Subcutaneous adipose tissue (tissue), 4 donors: ENCODE measurements around the gene CHN2. TPM values are rescaled to one million over a fixed set of nuclear protein-coding genes. Genes with fewer than 3 reads are reported as not detected.

Experiments used
- total RNA-seq, 4 donors: library from RNA; depleted of rRNA; stranded (reverse); fragments of >200 nt; gene quantifications; one replicate each; pipeline ENCODE4 v1.1.0, GENCODE V29; 2016
- TF ChIP-seq, protein P1 (sequence below): fragments of 450-650 bp; IDR thresholded peaks from one replicate; pipeline ENCODE4 v1.5.1; 2016; ENCODE audit warnings: low read depth, mild to moderate bottlenecking, control low read depth, antibody characterized with exemption, moderate library complexity

Gene CHN2
- total RNA-seq, 4 donors from 2014 or later = 10.0 to 19.4 (median 13.8) TPM

DNA sequence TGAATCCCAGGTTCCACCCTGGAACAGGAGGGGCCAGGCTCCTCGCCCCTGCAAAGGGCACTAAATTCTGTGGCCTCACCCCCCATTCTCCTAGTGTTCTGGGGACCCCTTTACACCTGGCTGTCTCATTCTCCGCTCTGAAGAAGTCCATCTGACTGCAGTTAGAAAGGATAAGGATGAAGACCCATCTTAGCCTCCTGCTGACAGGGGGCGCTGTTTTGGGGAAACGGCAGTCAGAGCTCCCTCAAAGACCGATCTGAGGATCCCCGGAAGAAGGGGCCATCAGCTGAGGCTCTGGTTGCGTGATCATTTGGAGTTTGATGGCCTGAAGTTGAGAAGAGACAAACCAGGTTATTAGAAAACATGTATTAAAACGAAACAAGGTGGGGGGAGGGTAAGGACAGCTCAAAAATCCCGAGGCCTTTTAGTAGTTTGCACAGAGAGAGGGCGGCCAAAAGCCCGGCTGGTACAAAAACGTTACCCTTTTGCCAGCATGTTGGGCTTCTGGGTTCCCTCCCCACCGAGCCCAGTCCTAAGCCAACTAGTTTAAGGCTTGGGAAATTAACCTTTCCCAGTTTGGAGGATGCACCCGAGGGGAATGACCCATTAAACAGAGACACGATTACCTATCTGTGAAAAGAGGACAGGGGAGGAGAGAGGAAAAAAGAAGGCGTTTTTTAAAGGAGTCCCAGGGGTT, 102.8 kb downstream of the CHN2 start:
- TF ChIP-seq, protein P1, sequence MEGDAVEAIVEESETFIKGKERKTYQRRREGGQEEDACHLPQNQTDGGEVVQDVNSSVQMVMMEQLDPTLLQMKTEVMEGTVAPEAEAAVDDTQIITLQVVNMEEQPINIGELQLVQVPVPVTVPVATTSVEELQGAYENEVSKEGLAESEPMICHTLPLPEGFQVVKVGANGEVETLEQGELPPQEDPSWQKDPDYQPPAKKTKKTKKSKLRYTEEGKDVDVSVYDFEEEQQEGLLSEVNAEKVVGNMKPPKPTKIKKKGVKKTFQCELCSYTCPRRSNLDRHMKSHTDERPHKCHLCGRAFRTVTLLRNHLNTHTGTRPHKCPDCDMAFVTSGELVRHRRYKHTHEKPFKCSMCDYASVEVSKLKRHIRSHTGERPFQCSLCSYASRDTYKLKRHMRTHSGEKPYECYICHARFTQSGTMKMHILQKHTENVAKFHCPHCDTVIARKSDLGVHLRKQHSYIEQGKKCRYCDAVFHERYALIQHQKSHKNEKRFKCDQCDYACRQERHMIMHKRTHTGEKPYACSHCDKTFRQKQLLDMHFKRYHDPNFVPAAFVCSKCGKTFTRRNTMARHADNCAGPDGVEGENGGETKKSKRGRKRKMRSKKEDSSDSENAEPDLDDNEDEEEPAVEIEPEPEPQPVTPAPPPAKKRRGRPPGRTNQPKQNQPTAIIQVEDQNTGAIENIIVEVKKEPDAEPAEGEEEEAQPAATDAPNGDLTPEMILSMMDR = no peak

DNA sequence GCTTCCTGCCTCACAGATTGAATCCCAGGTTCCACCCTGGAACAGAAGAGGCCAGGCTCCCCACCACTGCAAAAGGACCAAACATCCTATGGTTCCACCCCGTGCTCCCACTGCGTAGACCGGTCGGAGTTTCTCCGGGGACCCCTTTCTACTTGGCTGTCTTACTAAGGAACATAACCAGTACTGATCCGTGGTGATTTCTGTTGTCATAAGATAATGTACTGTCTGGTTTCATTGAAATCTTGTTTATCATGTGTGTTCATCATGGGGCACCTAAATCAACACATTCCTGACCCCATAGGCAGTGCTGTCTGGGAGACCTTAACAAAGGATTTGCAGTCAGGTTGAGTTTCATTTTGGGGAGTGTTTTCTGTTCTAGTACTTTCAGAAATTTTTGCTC, 104.5 kb downstream of the CHN2 start:
- TF ChIP-seq, protein P1 = no peak

DNA sequence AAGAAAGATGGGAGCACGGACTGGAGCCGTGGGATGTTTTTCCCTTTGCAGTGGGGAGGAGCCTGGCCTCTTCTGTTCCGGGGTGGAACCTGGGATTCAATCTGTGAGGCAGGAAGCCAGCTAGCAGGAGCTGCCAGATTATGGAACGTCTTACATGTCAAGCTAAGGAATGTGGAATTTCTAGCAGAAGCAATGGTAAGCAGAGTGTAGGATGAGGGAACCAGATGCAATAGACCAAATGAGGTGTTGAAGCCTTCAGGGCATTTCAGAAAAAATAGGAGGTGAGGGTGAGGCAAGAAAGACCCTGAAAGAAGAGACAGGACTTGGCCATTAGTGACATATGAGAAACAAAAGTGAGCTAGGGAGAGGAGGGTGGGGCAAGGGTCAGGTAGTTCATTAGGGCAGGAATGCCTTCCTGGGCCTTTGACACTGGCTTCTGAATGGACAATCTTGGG, 105.5 kb downstream of the CHN2 start:
- TF ChIP-seq, protein P1 = no peak

DNA sequence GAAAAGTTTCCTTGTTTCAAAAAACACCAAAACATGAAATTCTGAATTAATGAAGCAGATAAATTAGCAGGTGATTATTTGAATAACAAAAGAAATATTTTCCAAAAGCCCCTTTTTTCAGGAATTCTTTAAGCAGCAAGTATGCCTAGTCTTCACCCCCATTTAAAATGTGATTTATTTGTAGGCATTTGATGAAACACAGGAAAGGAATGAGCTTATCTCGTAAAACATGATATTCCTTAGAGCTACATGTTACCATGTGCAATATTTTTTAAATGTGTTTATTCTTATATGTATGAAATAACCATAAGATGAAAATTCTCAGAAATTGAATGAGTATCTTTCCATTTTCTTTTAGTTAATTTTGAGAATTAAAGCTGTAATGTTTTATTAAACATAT, 106.1 kb downstream of the CHN2 start:
- TF ChIP-seq, protein P1 = no peak

DNA sequence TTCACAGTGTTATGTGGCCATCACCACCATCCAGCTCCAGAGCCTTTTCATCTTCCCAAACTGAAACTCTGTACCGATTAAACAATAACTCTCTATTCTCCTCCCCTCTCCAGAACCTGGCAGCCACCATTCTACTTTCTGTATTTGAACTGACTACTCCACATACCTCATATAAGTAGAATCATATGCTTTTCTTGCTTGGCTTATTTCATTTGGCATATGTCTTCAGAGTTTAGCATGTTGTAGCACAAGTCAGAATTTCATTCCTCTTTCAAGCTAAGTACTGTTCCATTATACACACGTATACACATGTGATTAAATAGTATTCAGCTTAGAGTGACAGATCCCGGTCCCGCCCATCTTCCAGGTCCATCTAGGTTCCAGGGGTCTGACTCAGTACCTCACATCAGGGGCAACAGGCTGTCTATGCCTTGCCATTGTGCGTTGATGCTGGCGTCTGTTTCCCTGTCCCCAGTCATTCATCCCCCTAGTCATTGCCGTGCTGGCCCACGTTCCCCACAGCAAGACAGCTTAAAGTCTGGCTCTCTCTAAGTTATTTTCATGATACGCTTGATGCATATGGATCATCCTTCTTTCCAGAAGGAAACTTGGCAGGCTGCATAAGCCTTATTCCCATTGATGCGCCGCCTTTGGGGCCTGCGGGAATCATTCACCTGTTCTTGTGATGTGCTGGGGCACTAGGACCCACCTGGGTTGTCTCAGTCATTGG, 108.3 kb downstream of the CHN2 start:
- TF ChIP-seq, protein P1 = no peak

DNA sequence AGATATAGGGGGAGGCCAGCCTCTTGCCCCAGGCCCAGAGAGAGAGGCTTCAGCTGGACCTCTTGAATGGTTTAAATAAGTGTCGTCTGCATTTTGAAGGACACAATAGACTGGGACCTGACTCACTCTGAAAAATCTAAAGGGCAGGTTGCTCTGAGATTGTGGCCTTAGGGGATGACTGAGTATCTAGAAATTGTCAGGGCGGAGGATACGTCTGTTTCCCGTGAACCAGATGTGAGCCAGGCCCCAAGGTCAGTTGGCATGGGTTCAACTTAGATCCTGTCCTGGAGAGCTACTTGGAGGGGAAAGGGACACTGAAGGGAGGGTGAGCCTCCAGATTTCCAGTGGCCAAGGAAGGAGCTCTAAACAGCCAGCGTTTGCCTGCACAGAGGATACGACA, 110.2 kb downstream of the CHN2 start:
- TF ChIP-seq, protein P1 = no peak

DNA sequence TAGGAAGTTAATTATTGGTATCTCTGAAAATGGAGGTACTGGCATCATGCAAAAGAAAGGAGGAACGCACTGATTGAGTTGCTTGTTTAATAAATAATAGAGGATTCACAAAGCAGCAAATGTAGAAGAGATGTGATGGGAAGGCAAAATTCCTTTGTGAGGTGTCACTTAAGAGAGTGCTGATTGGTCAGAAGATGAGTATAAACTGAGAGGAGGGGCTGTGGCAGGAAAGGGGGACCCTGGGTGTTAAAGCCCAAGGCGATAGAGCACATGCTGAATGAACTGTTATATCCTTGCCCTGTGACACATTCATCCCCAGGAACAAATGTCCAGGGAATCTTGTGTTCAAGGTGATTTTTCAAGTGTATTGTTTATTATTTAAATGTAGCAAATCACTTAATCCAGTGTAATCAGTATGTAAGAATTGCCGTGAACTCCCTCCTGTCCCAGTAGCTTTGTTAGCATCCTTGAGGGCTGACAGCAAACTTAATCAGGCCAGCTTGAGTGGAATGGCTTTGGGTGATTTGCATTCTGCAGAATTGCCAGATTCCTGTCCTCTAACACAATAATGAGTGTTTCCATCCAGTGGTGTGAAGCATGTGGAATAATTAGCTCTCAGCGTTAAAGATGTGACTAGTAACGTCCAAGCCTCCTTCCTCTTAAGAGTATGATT, 111.9 kb downstream of the CHN2 start:
- TF ChIP-seq, protein P1 = no peak
